Stimulated activated CD8-positive, alpha-beta memory T cell treated with anti-CD3 and anti-CD28 coated beads, Interleukin-4, amount 100 ng/mL, for 1 hour (primary cell): Measurements from ENCODE around the gene L3MBTL4.
"Not testable (repeated sequence)": the region's sequence is repeated elsewhere in the genome, so short reads cannot be mapped to it uniquely, and the experiment has no call there.

Source experiments
- DNase-seq, 2 donors: peaks; one replicate each; pipeline ENCODE4 v3.0.0-alpha.2; 2020; ENCODE audit warnings: low read depth in 2 of 2, low spot score in 1 of 2

L3MBTL4 gene

DNA sequence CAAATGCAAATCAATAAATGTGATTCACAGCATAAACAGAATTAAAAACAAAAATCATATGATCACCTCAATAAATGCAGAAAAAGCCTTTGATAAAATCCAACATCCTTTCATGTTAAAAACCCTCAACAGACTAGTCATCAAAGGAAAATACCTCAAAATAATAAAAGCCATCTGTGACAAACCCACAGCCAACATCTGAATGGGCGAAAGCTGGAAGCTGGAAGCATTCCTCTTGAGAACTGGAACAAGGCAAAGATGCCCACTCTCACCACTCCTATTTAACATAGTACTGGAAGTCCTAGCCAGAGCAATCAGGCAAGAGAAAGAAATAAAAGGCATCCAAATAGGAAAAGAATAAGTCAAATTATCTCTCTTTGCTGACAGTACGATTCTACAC, 367.1 kb downstream of the L3MBTL4 start:
- DNase-seq, result not testable (repeated sequence)

DNA sequence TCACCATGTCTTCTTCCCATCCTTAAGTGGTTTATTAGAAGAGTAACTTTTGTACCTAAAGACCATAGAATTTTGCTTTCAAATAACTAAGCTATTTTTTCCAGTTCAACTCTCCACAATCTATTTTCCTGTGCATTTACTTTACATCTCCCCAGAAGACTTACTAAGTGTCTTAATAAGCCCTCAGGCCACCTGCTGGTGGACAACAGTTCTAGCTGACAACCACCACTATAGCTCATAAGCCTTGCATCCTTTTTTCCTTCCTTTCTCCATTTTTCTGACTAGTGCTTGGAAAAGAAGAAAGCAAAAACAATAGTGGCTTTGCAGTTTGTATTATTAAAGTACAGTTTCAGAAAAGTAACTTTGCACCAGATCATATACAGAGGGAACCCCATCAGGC, 369.9 kb downstream of the L3MBTL4 start:
- no peak for DNase-seq

DNA sequence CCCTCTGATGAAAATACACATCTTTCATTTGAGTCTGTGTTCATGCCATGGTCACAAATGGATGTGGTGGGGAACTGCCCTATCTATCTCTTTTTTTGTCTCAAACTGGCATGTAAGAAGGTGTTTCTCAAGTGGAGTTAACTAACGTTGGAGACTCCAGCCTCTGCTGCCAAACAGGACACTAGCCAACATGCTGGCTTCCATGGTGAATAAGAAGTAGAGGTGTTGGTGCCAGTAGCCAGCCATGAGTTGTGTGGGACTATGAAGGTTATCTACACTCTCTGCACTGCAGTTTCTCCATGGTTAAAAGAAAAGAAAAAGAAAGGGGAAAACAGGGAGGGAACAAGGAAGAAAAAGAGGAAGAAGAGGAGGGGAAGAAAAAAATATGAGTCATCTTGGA, 370.4 kb downstream of the L3MBTL4 start:
- DNase-seq, result no peak

DNA sequence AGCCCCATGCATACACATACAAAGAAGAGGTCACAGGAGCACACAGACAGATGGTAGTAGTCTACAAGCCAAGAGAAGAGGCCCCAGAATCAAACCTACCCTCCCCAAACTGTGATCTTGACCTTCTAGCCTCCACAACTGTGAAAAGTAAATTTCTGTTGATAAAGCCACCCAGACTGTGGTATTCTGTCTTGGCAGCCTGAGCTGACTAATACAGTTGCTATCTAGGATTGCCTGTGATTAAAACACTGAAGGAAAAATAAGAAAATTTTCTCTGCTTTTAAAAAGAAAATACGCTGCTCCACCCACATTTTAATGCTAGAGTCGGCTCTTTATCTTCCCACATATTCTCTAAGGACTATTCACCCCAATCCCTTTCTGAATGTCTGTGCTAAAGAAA, 375.7 kb downstream of the L3MBTL4 start:
- no peak for DNase-seq

DNA sequence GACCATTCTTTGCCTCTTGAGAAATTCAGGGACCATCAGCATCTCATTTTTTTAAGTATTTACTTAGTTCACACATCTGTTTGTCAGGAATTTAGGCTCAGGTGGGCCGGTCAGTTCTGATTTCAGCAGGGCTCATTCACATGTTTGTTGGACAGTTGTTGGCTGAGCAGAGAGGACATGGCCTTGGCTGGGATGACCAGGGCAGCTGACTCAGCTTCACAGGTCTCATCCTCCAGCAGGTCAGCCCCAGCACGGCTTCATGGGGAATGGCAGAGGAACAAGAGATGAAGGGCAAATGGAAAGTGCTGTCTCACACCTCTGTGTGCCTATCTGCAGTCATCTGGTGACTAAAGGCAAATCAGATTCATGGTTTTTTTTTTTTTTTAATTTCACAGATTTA, 383.3 kb downstream of the L3MBTL4 start:
- no peak for DNase-seq

DNA sequence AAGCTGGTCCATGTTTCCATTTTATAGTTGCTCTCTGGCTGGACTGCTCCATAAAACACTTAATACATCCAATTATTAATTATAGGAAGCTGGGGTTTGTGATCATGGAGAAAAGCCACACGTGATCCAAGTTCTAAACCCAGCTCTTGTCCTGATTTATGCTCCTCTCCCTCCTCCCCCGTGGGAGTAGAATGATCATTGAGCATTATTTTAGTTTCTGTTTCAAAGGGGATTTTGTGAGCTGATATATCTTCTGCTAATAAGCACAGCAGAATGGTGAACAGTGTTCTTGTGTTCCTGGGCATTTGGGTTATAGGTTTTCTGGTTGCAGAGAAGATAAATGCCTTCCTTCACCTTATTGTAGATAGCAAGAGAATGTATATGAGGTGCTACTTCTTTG, 383.7 kb downstream of the L3MBTL4 start:
- no peak for DNase-seq

DNA sequence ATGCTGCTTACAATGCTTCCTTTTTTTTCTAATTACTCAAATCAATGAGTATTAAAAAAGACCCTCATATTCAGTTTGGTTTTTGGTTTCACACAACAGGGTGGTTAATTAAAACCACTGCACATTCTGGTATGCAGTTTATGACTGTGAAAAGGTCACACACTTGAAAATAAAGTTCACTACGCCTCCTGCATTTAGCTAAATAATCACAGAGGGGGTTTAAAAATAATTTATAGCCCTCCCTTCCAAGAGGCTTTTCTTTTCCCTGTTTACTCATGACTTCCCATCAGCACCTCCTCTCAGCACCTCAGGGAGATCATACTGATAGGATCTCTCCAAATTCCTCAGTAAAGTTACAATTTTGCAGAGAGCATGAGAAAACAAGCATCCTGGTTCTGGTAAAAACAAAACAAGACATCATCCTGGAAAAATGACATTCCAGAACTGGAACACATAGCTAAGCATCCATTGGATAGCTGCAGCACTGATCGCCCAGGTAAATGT, 389.9 kb downstream of the L3MBTL4 start:
- DNase-seq, result no peak

DNA sequence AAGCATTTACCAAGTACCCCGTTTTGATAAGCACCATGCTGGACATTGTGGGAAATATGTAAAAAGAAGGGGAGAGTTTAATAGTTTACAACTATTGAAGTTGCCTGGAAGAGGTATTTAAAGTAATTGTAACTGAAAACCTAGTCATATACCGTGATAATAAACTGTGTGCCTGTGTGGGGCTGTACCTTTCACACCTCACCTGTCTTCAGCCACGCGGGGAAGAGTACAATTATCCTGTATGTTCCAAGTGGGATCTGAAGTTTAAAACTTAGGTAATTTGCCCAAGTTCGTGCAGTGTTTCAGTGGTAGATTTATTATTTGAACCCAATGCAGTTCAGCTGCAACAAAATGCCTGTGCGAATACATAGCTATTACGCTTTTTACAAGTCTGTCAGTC, 391.2 kb downstream of the L3MBTL4 start:
- no peak for DNase-seq

DNA sequence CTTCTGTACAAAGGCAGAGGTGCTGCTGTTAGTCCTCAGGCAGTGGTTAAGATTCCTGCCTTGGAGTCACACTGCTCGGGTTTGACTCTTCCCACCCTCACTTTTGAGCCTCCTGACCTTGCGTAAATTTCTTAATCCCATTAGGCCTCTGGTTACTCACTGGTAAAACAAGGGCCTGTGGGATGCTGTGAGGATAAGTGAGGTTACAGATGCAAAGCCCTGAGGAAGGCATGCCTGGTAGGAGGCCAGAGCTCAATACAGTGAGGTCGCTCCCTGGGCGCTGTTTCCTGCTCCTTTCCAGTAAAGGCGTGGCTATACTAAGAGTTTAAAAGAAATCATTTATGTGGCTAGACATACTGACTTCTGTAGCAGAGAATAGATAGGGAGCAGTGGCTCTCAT, 391.9 kb downstream of the L3MBTL4 start:
- no peak for DNase-seq

DNA sequence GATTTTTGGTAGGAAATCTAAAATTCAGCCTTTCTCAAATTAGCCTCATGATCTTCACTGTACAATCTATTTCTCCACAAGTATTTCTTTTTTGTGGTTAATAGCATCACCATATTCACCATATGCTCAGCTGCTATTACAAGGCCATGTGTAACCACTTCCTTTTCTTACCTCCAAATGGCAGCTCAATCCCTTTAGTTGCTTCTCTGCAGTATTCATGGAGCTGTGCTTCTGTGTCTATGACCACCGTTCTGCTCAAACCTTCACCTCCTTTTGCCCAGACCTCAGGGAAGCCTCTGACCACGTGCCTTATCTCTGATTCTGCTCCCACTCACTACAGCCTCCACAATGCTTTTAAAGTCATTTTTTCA, 392.7 kb downstream of the L3MBTL4 start:
- no peak for DNase-seq

DNA sequence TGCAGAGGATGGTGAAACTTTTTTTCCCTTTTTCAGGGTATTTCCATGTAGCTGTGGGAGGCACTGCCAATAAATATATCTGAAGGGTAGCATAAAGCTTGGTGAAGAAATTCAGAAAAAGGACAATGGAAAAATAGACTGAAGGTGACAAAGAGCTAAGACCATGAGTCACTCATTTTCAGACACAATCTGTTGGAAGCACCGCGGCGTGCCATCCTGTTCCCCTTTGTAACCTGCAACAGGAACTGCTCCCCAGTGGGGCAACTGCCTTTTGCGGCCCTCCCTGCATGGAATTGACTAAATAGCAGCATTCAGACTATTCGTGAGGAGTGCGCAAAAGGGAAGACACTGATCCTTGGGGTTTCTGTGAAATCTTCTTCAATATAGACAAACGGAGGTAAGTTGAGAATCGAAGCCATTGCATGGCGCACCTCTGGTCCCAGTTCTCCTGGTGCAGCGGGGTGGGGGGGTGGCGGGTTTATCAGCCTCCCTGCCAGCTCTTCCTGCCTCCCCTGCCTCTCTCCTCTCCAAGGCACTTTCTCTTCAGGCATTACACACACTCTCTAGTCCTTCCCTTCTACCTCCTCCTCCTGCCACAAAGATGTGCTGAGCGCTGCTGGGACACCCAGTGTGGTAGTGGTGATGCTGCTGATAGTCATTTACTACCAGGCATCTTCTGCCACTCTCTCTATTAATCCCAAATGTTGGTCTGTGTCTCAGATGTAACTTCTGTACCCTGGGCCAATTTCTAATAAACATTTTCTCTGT, 393.2 kb downstream of the L3MBTL4 start:
- no peak for DNase-seq

DNA sequence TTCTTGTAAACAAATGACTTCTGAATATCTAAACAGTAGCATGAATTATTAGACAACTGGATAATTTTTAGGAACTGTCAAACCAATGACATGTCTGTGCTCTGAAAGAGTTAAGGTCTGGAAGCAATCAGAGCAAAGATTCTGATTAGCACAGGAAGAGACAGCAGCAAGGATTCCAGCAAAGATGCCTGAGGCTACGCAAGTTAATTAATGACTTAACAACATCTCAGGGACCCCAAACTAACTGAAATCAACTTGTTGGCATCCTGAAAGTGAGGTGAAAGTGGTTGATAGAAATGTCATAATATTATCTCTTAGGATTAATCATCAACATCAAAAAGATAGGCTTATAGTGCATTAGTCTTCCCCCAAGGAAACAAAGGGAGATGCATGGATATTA, 396.0 kb downstream of the L3MBTL4 start:
- no peak for DNase-seq

DNA sequence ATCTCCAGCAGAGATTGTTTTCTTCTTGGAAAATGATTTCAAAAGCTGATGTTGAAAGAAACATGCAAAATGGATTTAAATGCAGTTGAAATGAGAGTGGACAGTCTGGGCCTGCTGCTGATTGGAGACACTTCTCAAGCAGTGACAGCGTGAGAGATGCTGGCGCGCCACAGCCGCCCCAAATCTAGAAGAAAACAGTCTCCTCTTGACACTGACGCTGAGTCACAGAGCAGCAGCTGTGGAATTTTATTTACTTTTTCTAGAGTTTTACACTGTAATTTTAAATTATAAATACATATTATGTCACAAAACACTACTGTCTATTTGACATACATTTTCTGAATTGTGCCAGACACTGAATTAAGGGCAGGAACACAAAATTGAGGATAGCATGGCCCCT, 397.5 kb downstream of the L3MBTL4 start:
- DNase-seq, result no peak

DNA sequence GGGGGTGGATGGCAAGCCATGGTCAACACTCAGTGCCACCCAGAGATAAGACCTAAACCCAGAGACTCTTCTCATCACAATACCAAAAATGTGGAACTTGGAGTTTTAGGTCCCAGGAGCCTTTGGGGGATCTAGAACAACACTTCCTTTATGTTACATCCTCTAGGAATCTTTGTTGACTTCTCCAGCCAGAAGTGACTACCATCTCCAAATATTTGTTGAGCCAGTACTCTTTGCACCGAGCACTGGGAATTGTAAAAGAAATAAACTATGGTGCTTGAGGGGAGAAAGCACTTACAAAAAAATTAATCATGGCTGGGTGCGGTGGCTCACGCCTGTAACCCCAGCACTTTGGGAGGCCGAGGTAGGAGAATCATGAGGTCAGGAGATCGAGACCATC, 399.3 kb downstream of the L3MBTL4 start:
- DNase-seq, result no peak

DNA sequence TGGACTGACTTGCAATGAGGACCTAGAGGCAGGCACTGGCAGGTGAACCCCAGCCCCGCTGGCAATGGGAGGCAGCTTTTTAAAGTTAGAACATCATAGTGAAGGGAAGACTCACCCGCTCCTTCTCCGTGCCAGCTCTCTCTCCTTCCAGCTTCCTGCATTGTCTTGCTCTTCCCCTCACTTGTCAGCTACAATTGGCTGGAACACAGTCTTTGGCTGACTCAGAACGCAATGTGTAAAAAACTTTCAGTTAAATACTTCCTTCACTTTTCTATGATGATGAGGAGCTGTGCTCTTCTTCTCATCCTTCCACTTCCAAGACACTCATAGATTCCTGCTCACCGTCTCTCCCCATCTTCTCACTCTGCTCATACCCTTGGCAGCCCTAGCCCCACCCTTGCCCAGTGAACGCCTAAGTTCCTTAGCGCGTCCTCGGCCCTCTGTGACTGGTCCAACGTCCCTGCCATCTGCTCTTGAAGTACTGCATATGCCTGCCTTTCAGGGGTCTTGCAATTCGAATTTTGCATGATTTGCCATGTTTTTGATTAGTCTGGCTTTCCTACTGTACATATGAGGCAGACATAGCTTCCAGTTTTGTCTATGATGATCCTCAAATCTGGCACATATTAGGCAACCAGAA, 401.4 kb downstream of the L3MBTL4 start:
- no peak for DNase-seq

DNA sequence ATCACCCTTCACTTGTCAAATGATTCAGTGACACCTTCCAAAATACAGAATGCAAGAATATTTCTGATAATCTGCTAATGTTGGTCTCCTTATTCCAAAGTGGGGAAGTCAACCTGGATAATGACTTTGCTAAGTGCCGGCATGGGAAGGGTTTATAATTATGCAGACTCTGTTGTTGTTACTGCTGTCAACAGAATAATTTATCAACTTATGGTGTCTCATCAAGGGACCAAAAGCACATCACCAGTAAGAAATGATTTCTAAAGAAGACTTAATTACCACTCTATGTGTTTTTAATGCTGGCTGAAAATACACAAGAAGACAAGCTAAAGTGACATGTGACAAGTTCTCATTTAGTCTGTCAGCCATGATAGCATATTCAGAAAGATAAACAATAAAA, 403.8 kb downstream of the L3MBTL4 start:
- no peak for DNase-seq

DNA sequence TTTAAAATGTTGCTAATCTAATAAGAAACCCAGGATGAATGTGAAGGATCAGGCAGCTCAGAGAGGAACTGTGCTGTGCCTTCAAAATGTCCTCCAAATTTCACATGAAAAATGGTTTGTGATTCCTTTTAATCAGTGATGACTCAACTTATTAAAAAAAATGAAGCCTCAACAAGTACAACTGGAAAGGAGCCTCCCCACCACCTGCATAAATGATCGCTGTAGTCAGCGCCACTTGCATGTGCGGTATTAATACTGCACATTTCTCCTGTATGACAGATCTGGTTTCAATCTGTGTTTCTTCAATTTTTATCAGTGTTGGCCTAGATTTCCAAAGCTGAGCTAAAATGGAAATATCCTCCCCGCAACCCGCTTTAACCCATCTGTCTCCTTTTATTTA, 404.4 kb downstream of the L3MBTL4 start:
- no peak for DNase-seq

DNA sequence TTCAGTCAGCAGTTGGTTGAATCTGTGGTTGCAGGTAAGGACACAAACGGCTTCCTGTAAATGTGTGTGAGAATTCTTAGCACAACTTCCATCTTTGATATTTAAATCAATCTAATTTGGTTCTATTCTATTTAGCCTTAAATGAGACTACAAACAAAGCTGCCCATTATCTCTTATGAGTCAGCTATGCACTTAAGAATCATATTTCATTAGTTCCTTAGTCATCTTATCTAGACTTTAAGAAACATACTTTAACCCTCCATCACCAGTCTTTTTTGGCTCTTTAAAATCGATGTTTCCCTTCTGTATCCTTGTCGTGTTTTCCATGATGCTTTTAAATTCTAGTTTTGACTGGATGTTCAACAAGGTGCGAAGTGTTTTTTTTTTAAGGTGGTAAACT, 405.0 kb downstream of the L3MBTL4 start:
- no peak for DNase-seq

DNA sequence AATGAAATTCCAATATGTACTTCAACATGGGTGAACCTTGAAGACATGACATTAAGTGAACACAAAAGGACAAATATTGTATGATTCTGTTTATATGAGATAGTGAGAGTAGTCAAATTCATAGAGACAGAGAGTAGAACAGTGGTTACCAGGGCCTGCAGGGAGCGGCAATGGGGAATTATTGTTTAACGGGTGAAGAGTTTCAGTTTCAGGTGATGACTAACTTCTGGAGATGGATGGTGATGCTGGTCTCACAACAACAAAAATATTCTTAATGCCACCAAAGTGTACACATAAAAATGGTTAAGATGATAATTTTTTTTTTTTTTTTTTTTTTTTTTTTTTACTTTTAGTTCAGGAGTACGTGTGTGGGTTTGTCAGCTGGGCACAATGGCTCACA, 410.0 kb downstream of the L3MBTL4 start:
- no peak for DNase-seq

DNA sequence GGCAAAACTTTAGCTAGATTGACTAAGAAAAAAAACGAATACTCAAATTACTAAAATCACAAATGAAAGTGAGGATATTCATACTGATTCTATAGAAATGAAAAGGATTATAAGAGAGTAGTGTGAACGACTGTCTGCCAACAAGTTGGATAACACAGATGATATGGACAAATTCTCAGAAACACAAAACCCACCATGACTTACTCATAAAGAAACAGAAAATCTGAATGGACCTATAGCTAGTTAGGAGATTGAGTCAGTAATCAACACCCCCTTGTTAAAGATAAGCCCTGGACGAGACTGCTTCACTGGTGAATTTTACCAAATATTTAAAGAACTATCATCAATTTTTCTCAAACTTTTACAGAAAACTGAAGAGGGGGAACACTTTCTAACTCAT, 410.6 kb downstream of the L3MBTL4 start:
- DNase-seq, result no peak

DNA sequence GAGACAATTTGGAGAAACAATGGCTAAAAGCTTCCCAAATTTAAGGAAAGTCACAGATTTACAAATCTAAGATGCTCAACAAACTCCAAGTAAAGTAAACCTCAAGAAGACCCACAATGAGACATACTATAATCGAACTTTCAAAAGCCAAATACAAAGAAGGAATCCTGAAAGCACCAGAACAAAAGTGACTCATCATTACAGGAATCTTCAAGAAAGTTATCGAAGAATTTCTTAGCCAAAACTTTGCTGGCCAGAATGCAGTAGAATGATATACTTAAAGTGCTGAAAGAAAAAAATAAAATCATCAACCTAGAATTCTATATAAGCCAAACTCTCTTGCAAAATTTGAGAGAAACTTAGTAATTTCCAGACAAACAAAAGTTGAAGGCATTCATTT, 412.8 kb downstream of the L3MBTL4 start:
- DNase-seq, result no peak

DNA sequence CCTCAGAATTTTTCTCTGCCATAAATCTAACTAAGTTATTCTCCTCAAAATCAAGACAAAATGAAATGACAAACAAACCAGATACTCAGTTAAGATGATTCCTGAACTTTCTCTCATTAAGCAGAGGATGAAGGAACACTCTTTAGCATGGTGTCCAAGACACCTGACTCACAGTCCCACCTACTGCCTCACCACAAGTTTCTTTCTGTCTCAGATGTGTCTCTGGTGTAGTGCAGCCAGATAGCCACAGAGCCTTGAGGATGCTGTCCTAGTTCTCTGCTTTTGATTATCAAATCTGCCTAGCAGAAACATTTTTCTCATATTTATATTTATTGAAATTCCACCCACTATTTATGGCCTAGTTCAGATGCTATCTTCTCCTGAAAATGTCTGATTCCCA, 415.8 kb downstream of the L3MBTL4 start:
- no peak for DNase-seq
